ENCODE results near the gene ZNF3. TPM values are rescaled to one million over a fixed set of nuclear protein-coding genes. Genes with fewer than 3 reads are reported as not detected.

Gene ZNF3
- total RNA-seq, 1 donor from 2014 or later: 16.7 TPM

GRCh38 chr7:100088095-100088620 lies 6.6 kb upstream of the ZNF3 start:
- Histone ChIP-seq H3K36me3 (peaks cover 0 to 23% of the 10 kb centered on the region in 2 donors), H3K27me3 (no peaks in the 10 kb centered on the region), H3K4me1 (peaks cover 24% of the 10 kb centered on the region), H3K4me3 (peak overlapping the region; percentile 94 to 95), H3K9me3 (no peaks in the 10 kb centered on the region), H3K27ac (peak overlapping the region; percentile 88)
- TF ChIP-seq POLR2AphosphoS5 (IDR thresholded peaks at IDR 0.05; ENCODE audit: insufficient read depth in 1 of 2, low read depth in 1 of 2) (no peak), CTCF (IDR thresholded peaks at IDR 0.05) (no peak), POLR2A (IDR thresholded peaks at IDR 0.05) (no peak)
- no peak for DNase-seq (ENCODE audit: extremely low spot score in 2 of 2)
- intact Hi-C loops (cut with DNase I): no loop called here

- H3K4me3 ChIP-seq: no peak overlapping the region
- H3K9me3 ChIP-seq: no peaks in the 10 kb centered on the region
- DNase-seq (ENCODE audit: extremely low spot score in 2 of 2): no peak
- peak overlapping the region; percentile 88 for H3K27ac ChIP-seq
- peaks cover 0 to 13% of the 10 kb centered on the region in 2 donors for H3K36me3 ChIP-seq
- peaks cover 30% of the 10 kb centered on the region for H3K4me1 ChIP-seq
- TF ChIP-seq CTCF (IDR thresholded peaks at IDR 0.05) (no peak), POLR2AphosphoS5 (IDR thresholded peaks at IDR 0.05; ENCODE audit: insufficient read depth in 1 of 2, low read depth in 1 of 2) (no peak), POLR2A (IDR thresholded peaks at IDR 0.05) (no peak)
- intact Hi-C loops (cut with DNase I): no loop called here
- no peaks in the 10 kb centered on the region for H3K27me3 ChIP-seq
These were observed 5.7 kb upstream of the ZNF3 start for GRCh38 chr7:100087055-100087750.

- DNase-seq (ENCODE audit: extremely low spot score in 2 of 2): no peak
- Histone ChIP-seq H3K9me3 (no peaks in the 10 kb centered on the region), H3K36me3 (no peaks in the 10 kb centered on the region), H3K4me3 (no peak overlapping the region), H3K27me3 (no peaks in the 10 kb centered on the region), H3K27ac (no peak overlapping the region), H3K4me1 (peaks cover 39% of the 10 kb centered on the region)
- intact Hi-C loops (cut with DNase I): no loop called here
- TF ChIP-seq POLR2AphosphoS5 (IDR thresholded peaks at IDR 0.05; ENCODE audit: insufficient read depth in 1 of 2, low read depth in 1 of 2) (no peak), POLR2A (IDR thresholded peaks at IDR 0.05) (no peak), CTCF (IDR thresholded peaks at IDR 0.05) (no peak)
These were observed 4.0 kb upstream of the ZNF3 start for GRCh38 chr7:100085515-100085914.

GRCh38 chr7:100082978-100083377 lies 1.5 kb upstream of the ZNF3 start:
- Histone ChIP-seq H3K27ac (no peak overlapping the region), H3K9me3 (no peaks in the 10 kb centered on the region), H3K4me3 (peak overlapping the region; percentile 79 to 85), H3K36me3 (peaks cover 0 to 12% of the 10 kb centered on the region in 2 donors), H3K4me1 (peaks cover 45% of the 10 kb centered on the region), H3K27me3 (no peaks in the 10 kb centered on the region)
- DNase-seq (ENCODE audit: extremely low spot score in 2 of 2): no peak
- intact Hi-C loops (cut with DNase I): loop anchor here (5.0 kb wide), 1 partner anchor 91 kb away; no protein-coding TSS in a partner anchor
- no peak for TF ChIP-seq POLR2AphosphoS5 (IDR thresholded peaks at IDR 0.05; ENCODE audit: insufficient read depth in 1 of 2, low read depth in 1 of 2)
- no peak for TF ChIP-seq POLR2A (IDR thresholded peaks at IDR 0.05)
- no peak for TF ChIP-seq CTCF (IDR thresholded peaks at IDR 0.05)
